Stimulated activated CD8-positive, alpha-beta memory T cell treated with anti-CD3 and anti-CD28 coated beads, Interleukin-15, amount 100 ng/mL, for 4 hours (primary cell): ENCODE measurements around the gene UCN3.
"Not testable (repeated sequence)": the region's sequence is repeated elsewhere in the genome, so short reads cannot be mapped to it uniquely, and the experiment has no call there.

Experiments used
- DNase-seq, 2 donors: peaks; one replicate each; pipeline ENCODE4 v3.0.0-alpha.2; 2020; ENCODE audit warnings: low read depth in 2 of 2

Gene UCN3

GRCh38 chr10:5369362-5370158 is 4.8 kb downstream of the UCN3 start:
- DNase-seq = no peak

- DNase-seq = no peak
These were observed 6.0 kb downstream of the UCN3 start for GRCh38 chr10:5370493-5371352.

GRCh38 chr10:5373307-5373706 is 8.5 kb downstream of the UCN3 start:
- no peak for DNase-seq

DNA sequence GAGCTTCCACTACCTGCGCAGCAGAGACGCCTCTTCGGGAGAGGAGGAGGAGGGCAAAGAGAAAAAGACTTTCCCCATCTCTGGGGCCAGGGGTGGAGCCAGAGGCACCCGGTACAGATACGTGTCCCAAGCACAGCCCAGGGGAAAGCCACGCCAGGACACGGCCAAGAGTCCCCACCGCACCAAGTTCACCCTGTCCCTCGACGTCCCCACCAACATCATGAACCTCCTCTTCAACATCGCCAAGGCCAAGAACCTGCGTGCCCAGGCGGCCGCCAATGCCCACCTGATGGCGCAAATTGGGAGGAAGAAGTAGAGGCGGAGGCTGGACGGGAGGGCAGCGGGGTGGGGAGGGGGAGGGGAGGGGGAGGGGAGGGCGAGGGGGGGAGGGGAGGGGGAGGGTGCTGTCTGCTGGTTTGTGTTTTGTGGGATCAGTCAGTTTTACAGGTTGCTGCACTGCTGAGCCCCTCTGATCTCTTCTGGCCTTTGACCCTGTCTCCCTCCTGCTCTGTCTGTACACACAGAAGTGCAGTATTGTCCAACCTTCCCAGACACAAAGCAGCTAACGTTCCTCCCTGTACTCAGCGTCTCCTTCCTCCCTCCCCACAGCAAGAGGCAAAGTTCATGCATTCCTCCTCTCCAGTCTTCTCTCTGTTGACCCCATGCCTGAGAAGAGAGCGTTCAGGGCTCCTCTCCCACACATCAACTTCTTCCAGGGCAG is 9.3 kb downstream of the UCN3 start:
- DNase-seq = no peak

DNA sequence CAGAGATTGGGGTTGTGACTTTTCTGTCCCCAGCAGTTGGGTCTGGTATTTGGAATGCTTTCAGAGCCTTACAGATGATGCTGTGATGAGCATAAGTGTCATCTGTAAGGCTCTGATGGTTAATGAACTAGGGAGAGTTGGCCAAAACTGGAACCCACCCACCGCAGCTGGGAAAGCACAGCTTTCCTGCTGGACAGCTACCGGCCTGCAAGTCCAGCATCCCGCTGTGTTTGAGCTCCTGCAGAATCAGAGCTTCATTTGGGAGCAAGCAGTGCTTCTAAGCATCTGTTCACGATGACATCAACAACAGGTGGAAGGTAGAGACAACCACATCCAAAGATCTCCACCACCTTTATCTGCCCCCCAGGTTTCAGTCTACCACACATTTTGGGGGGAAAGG is 11.7 kb downstream of the UCN3 start:
- DNase-seq = no peak

DNA sequence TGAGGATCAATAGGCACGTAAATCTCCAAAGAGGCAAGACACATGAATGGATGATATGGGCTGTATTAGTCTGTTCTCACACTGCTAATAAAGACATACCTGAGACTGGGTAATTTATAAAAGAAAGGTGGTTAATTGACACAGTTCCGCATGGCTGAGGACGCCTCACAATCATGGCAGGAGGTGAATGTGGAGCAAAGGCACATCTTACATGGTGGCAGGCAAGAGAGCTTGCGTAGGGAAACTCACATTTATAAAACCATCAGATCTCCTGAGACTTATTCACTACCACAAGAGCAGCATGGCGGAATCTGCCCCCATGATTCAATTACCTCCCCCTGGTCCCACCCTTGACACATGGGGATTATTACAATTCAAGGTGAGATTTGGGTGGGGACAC is 14.4 kb downstream of the UCN3 start:
- not testable (repeated sequence) for DNase-seq

DNA sequence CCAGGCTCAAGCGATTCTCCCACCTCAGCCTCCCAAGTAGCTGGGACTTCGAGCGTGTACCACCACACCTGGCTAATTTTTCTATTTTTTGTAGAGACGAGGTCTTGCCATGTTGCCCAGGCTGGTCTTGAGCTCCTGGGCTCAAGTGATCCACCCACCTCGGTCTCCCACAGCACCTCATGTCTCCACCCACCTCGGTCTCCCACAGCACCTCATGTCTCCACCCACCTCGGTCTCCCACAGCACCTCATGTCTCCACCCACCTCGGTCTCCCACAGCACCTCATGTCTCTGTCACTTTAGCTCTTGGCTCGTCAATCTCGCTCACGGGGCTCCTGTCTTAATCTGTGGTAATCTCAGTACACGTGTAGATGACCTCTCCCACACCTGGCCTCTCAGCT is 15.6 kb downstream of the UCN3 start:
- not testable (repeated sequence) for DNase-seq

GRCh38 chr10:5381187-5381586 is 16.4 kb downstream of the UCN3 start:
- DNase-seq = no peak

GRCh38 chr10:5385224-5385623 is 20.5 kb downstream of the UCN3 start:
- DNase-seq = no peak

GRCh38 chr10:5387169-5387568 is 22.4 kb downstream of the UCN3 start:
- no peak for DNase-seq

- DNase-seq = no peak
These were observed 25.9 kb downstream of the UCN3 start for GRCh38 chr10:5390607-5391205.

DNA sequence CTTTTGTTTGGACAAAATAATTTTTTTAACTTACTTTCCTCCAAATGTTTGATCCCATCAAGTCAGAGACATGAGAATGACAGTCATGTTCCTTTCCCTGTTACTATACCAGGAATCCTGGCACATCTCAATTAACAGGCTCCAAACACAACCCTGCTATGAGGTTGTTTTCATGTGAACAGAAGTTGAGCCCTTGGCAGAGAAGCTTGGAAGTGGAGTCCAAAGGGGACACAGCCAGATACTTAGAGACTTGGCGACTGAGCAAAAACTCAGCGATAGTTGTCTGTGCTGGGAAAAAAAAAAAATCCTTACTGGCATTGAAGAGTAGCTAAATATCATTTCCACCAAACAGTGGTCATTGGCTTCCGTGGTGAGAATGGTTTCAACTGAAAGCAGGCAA is 27.0 kb downstream of the UCN3 start:
- no peak for DNase-seq

DNA sequence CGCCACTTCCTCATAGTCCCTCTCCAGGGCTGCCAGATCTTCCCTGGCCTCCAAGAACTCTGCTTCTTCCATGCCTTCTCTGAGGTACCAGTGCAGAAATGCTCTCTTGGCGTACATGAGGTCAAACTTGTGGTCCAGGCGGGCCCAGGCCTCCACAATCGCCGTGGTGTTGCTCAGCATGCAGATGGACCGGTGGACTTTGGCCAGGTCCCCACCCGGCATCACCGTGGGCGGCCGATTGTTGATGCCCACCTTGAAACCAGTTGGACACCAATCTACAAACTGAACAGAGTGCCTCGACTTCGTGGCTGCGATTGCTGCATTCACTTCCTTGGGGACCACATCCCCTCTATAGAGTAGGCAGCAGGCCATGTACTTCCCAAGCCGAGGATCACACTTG is 28.8 kb downstream of the UCN3 start:
- DNase-seq = no peak

DNA sequence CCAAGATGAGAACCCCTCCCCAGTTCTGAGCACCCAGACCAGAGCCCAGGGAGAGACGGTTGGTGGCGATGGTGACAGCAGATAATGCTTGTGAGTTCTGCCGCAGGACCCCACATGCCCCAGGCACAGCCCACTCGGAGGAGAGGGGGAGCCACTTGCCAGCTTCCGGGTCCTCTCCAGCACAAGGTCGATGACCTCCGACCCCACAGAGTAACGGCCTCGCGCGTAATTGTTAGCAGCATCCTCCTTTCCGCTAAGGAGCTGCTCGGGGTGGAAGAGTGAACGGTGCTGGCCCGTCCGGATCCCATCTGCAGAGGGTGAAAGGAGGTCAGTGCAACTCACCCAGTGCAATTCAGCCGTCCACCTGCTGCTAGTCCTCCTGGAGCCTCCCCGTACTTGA is 30.4 kb downstream of the UCN3 start:
- no peak for DNase-seq

DNA sequence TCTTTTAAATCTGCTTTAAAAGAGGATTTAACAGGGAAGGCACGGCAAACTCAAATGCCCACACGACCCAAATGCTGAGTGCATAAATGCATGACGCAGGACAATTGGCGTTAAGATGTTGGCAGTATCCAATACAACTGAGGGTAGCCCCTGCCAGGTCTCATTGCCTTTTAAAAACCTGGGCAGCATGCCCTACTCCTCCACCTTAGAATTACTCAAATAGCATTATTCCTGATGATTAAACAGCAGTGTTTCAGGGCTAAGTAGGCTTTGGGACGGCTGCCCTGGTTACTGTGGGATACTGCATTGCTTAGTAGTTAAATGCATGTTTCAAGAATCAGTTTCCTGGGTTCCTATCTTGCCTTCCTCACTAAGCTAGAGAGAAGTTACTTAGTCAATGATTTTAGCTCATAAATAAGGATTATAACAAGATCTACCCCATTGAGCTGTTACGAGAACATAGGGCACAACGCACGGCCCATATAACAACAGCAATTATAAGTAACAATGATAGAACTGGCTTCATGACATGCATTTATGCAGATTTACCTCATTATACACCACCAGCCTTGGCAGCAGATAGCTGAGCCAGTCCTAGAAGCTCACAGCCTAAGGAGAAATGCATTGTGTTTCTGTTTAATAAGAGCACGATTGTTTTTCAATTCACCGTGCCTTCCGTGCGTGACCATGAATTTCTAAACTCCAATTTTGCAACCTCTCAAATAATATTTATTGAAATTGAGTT is 32.0 kb downstream of the UCN3 start:
- no peak for DNase-seq

GRCh38 chr10:5399332-5399731 is 34.6 kb downstream of the UCN3 start:
- DNase-seq = no peak

DNA sequence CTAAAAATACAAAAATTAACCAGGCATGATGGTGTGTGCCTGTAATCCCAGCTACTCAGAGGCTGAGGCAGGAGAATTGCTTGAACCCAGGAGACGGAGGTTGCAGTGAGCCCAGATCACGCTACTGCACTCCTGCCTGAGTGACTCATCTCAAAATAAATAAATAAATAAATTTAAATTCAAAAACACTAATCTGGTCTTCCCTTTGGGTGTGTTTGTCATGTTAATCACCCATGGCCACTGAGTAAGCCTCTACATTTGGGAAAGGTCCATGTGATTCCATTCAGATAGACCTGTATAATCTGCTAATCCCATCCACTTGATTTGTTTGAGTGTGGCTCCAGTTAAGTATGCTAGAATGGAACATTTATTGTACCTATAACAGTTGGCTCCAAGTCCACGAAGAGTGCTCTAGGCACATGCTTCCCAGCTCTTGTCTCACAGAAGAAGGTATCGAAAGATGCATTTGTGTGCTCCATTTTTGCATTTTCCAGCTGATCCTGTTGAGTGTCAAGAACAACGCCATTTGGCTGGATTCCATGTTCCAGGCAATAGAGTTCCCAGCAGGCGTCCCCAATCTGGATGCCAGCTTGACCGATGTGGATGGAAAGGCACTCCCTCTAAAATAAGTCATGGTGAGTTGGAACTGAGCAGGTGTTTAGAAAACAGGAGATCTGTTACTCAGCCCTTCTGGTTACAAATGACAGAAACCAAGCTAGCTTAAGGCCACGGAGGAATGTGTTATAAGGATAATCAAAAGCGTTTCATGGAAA is 35.9 kb downstream of the UCN3 start:
- DNase-seq = no peak

DNA sequence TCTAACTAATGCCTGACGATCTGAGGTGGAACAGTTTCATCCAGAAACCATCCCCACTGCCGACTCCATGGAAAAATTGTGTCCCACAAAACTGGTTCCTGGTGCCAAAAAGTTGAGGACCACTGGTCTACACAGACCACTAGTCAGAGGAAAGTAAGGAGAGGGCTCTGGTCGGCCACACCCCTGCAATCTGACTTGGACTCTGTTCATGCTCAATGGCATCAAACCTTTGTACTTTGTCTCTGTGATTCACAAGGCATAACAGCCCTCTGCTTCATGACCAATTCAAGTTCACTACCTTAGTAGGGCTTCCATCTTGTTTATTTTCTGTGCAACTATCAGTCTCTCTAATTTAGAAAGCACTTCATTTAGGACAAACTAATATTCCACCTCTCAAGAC is 38.0 kb downstream of the UCN3 start:
- DNase-seq = no peak

DNA sequence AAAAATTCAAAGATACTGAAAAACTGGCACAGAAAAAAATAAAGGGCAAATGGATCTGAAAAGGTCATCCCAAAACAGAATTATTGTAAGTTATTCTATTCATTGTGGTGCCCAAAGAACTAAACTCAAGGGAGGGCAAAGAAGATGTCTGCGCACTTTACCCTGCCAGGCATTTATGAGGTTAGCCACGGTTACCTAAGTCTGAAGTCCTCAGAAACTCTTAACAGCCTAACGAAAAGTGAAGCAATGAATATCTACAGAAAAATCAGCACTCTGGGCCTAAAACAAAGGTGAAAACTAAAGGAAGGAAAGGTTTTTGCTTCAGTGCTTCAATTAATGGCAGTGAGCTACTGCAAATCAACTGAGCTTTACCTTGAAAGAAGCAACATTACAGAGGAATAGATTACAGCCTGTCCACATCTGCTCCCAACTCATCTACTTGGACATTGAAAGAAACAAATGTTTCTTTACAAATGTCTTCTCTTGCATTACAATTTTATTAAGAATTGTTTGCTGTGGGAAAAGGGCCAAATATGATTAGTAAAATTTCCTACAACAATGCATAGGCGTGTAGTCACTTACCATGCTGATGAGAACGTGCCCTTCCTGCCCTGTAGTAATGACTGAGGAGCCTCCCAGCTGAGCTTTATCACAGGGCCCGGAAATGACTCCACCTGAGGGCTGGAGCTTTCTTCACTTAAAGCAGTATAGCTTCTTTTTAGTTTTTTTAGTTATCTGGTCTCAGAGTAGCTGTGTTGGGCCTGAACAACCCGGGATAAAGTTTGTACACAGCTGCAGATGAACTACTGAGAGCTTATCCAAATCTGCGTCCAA is 39.7 kb downstream of the UCN3 start, which contains the start of gene TUBAL3:
TUBAL3 (minus strand) TSS at position 621 of the 834 bp plus-strand sequence; CDS start at position 585, 36 bp downstream.
- DNase-seq = no peak
